Measurements from ENCODE around the gene WDPCP. TPM values are rescaled to one million over a fixed set of nuclear protein-coding genes. Genes with fewer than 3 reads are reported as not detected.
"Not testable (repeated sequence)": the region's sequence is repeated elsewhere in the genome, so short reads cannot be mapped to it uniquely, and the experiment has no call there.

The WDPCP gene
- total and polyA plus RNA-seq, 7 donors, result 0.60 to 35.5 (median 14.0) TPM

DNA sequence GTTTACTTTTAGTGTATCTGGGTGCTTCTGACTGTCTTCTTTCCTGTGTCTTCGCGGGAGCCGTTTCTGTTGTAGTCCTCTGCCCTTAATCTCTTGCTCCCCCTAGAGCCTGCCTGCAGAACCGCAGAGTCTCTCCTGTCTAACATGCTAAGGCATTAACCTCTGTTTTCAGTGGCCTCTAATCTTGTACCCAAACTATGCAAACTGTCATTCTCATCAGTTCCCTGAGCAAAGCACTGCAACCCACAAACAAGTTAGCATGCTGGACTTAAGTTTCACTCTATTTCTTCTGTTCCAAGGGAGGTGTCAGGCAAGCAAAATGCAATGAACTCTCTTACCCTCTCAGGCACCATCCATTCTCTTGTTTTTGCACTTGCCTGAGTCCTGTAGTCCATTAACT lies 399.3 kb downstream of the WDPCP start:
- H3K27me3 ChIP-seq, result no peaks in the 10 kb centered on the region
- intact Hi-C loops (cut with DNase I), result no loop called here
- 52 to 57% methylated on average over 4 of the region's 4 CpGs for WGBS, 2 donors
- no peak overlapping the region for H3K4me3 ChIP-seq
- TF ChIP-seq, protein P1, sequence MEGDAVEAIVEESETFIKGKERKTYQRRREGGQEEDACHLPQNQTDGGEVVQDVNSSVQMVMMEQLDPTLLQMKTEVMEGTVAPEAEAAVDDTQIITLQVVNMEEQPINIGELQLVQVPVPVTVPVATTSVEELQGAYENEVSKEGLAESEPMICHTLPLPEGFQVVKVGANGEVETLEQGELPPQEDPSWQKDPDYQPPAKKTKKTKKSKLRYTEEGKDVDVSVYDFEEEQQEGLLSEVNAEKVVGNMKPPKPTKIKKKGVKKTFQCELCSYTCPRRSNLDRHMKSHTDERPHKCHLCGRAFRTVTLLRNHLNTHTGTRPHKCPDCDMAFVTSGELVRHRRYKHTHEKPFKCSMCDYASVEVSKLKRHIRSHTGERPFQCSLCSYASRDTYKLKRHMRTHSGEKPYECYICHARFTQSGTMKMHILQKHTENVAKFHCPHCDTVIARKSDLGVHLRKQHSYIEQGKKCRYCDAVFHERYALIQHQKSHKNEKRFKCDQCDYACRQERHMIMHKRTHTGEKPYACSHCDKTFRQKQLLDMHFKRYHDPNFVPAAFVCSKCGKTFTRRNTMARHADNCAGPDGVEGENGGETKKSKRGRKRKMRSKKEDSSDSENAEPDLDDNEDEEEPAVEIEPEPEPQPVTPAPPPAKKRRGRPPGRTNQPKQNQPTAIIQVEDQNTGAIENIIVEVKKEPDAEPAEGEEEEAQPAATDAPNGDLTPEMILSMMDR (IDR thresholded peaks at IDR 0.05), result peak in 1 of 4 experiments; percentile 20
- no peak for TF ChIP-seq POLR2AphosphoS5 (IDR thresholded peaks at IDR 0.05)
- no peak for TF ChIP-seq EP300 (IDR thresholded peaks at IDR 0.05)
- no peak overlapping the region for H3K27ac ChIP-seq
- no peaks in the 10 kb centered on the region for H3K9me3 ChIP-seq
- H3K4me1 ChIP-seq, result no peaks in the 10 kb centered on the region
- DNase-seq, result no peak
- no peaks in the 10 kb centered on the region for H3K36me3 ChIP-seq

DNA sequence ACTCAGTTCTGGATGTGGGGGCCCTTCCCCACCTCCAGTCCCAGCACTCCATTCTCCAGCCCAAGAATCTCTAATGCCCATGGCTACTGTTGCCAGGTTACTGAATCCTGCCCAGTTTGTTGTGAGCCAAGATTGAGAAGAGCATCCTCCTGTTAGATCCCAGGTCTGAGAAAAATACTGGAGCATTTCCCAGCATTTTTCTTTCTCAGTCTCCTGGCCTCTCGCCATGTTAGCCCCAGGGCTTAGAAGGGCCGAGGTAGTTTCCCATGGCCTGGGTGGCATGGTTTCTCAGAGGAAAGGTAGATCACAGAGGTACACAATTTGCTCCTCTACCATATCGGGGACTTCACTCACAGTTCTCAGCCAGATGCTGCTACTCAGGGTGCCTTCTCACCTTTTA lies 401.9 kb downstream of the WDPCP start:
- H3K4me3 ChIP-seq, result no peak overlapping the region
- DNase-seq, result no peak
- H3K27me3 ChIP-seq, result no peaks in the 10 kb centered on the region
- TF ChIP-seq EP300 (IDR thresholded peaks at IDR 0.05) (no peak), POLR2AphosphoS5 (IDR thresholded peaks at IDR 0.05) (no peak), POLR2A (IDR thresholded peaks at IDR 0.05) (no peak)
- TF ChIP-seq, protein P1 (IDR thresholded peaks at IDR 0.05), result no peak
- no peaks in the 10 kb centered on the region for H3K9me3 ChIP-seq
- H3K4me1 ChIP-seq, result no peaks in the 10 kb centered on the region
- intact Hi-C loops (cut with DNase I), result no loop called here
- 94% methylated on average over 3 of the region's 3 CpGs for WGBS, 2 donors
- no peak overlapping the region for H3K27ac ChIP-seq
- no peaks in the 10 kb centered on the region for H3K36me3 ChIP-seq

DNA sequence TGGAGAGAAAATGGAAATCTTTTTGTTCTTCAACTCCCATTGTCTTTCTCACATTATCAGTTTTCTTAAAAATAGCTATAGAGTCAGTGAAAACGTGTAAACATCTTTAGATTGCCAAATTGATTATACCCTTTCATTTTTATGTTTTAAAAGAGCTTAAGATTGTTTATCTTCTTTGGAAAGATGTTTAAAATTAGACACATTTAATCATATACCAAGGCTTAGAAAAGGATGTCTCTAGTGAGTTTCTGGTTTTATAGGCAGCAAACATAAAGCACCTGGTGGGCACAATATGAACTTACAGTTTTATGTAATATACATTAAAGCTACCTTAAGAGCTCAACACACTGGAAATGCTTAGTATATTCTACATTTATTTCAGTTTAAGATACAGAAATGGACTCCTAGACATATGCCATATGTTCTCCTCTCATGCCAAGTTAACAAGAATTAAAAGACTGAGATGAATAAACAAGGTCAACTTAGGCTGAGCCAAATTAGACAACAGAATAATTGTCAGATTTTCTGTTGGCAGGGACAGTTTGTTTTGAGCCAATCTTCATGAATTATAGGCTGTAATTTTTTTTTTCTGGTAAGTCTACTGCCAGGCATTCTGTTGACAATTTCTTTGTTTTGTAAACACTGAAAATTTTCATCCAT lies 425.0 kb downstream of the WDPCP start:
- Histone ChIP-seq H3K27ac (no peak overlapping the region), H3K4me3 (no peak overlapping the region), H3K4me1 (no peaks in the 10 kb centered on the region), H3K36me3 (no peaks in the 10 kb centered on the region), H3K9me3 (peaks cover 0 to 2% (median 0%) of the 10 kb centered on the region in 4 donors), H3K27me3 (no peaks in the 10 kb centered on the region)
- DNase-seq, result no peak
- WGBS, 2 donors, result 43 to 66% methylated on average over 1 of the region's 1 CpG
- intact Hi-C loops (cut with DNase I), result no loop called here
- no peak for TF ChIP-seq POLR2AphosphoS5 (IDR thresholded peaks at IDR 0.05)

DNA sequence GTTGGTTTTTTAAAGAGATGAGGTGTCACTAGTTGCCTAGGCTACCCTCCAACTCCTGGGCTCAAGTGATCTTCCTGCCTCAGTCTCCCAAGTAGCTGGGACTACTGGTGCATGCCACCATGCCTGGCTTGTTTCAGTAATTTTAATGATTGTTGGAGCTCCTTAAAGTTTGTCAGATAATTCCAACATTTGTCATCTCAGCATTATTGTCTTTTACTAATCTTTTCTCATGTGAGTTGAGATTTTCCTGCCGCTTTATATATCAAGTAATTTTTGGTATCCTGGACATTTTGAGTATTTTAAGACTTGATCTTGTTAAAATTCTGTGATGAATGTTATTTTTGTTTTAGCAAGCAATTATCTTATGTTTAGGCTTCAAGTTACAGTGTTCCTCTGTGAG lies 429.0 kb downstream of the WDPCP start:
- H3K4me1 ChIP-seq, result no peaks in the 10 kb centered on the region
- no peak for DNase-seq
- TF ChIP-seq POLR2AphosphoS5 (IDR thresholded peaks at IDR 0.05) (no peak), POLR2A (IDR thresholded peaks at IDR 0.05) (no peak), EP300 (IDR thresholded peaks at IDR 0.05) (no peak)
- TF ChIP-seq, protein P1 (IDR thresholded peaks at IDR 0.05), result no peak
- no peak overlapping the region for H3K27ac ChIP-seq
- no peaks in the 10 kb centered on the region for H3K9me3 ChIP-seq
- WGBS, 2 donors, result 94 to 97% methylated on average over 1 of the region's 1 CpG
- no peaks in the 10 kb centered on the region for H3K27me3 ChIP-seq
- peaks cover 0 to 2% (median 0%) of the 10 kb centered on the region in 4 donors for H3K36me3 ChIP-seq
- no peak overlapping the region for H3K4me3 ChIP-seq
- intact Hi-C loops (cut with DNase I), result no loop called here

DNA sequence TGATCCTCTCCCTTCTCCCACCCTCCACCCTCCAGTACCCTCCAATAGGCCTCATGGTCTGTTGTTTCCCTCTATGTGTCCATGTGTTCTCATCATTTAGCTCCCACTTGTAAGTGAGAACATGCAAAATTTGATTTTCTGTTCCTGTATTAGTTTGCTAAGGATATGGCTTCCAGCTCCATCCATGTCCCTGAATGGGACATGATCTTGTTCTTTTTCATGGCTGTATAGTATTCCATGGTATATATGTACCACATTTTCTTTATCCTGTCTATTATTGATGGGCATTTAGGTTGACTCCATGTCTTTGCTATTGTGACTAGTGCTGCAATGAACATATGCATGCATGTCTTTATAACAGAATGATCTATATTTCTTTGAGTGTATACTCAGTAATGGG lies 451.6 kb downstream of the WDPCP start:
- H3K27me3 ChIP-seq; DNase-seq; H3K4me3 ChIP-seq; H3K36me3 ChIP-seq; H3K27ac ChIP-seq; H3K4me1 ChIP-seq; intact Hi-C loops (cut with DNase I): not testable (repeated sequence)
- H3K9me3 ChIP-seq, result peaks cover 0 to 15% (median 5%) of the 10 kb centered on the region in 4 donors

DNA sequence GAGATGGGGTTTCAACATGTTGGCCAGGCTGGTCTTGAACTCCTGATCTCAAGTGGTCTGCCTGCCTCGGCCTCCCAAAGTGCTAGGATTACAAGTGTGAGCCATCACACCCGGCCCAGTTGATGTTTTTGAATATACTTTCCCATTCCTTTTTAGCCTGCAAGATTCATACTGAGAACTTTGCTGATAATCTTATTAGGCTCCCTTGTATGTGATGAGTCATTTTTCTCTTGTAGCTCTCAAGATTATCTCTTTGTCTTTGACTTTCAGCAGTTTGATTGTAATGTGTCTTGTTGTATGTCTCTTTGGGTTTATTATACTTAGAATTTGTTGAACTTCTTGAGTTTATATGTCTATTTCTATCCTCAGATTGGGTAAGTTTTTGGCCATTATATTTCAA lies 456.3 kb downstream of the WDPCP start:
- Histone ChIP-seq H3K4me1 (no peaks in the 10 kb centered on the region), H3K27ac (no peak overlapping the region), H3K4me3 (no peak overlapping the region), H3K27me3 (no peaks in the 10 kb centered on the region), H3K9me3 (peaks cover 0 to 12% (median 4%) of the 10 kb centered on the region in 4 donors), H3K36me3 (no peaks in the 10 kb centered on the region)
- WGBS, 2 donors, result 88 to 96% methylated on average over 2 of the region's 2 CpGs
- TF ChIP-seq POLR2AphosphoS5 (IDR thresholded peaks at IDR 0.05), result no peak
- TF ChIP-seq, protein P1 (IDR thresholded peaks at IDR 0.05), result no peak
- no peak for TF ChIP-seq EP300 (IDR thresholded peaks at IDR 0.05)
- TF ChIP-seq POLR2A (IDR thresholded peaks at IDR 0.05), result no peak
- no peak for DNase-seq
- intact Hi-C loops (cut with DNase I), result no loop called here
